GM12801 (cell line): Measurements from ENCODE around the gene COL9A3.

ENCODE experiments used
- CTCF ChIP-seq: IDR thresholded peaks from one replicate; pipeline ENCODE4 v1.5.1; 2011; ENCODE audit warnings: control low read depth; ENCODE audit not compliant: insufficient read length; ENCODE audit errors: extremely low read depth

COL9A3 gene

GRCh38 chr20:62850333-62850974 is 33.6 kb downstream of the COL9A3 start:
- no peak for TF ChIP-seq CTCF

- no peak for TF ChIP-seq CTCF
Observed at GRCh38 chr20:62852196-62852595, 35.3 kb downstream of the COL9A3 start.

GRCh38 chr20:62852841-62853240 is 36.0 kb downstream of the COL9A3 start:
- no peak for TF ChIP-seq CTCF

GRCh38 chr20:62854121-62854520 is 37.3 kb downstream of the COL9A3 start:
- TF ChIP-seq CTCF, result no peak

- no peak for TF ChIP-seq CTCF
Observed at GRCh38 chr20:62855120-62855519, 38.3 kb downstream of the COL9A3 start.

- TF ChIP-seq CTCF, result no peak
Observed at GRCh38 chr20:62856931-62857619, 40.2 kb downstream of the COL9A3 start.

- TF ChIP-seq CTCF, result no peak
Observed at GRCh38 chr20:62858058-62858830, 41.4 kb downstream of the COL9A3 start.
